ENCODE measurements around the gene TNFRSF1A.

The TNFRSF1A gene

DNA sequence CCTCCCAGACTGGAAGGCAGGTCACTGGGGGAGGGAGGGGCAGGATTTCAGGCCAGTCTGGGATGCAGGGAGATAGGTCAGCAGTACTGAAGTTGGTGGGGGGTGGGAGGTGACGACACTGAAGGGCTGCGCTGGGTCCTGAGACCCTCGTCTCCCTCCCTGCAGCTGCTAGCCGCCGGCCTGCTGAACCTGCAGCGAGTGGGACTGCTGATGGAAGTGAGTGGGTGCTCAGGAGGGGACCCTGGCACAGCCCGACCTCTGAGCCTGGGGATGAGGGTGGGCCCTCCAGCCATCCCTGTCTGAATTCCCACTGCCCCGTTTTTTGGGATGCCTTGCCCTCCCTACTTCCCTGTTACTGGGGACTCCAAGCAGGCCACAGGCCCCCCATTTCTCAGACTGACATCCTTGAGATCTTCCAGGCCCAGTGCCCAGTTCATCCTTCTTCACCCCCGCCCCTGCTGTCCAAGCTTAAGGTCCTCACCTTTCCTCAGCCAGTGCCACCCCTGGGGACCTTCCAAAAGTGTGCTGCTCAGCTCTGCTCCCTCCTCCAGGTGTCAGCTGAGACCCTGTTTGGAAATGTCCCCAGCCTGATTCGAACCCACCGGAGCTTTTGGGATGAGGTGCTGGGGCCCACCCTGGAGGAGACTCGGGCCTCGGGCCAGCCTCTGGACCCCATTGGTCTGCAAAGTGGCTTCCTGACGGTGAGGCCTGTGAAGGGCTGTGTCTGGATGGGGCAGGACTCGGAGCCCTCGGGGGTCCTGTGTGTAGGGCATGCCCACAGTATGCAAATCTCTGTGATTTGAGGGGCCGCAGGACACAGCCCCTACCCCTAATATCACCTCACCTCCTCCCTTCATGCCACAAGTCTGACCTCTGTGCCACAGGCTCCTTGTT, 25.9 kb downstream of the TNFRSF1A start:
- Histone ChIP-seq H3K9me3 (ENCODE audit: insufficient read depth, low read length) (no peaks in the 10 kb centered on the region), H3K9ac (ENCODE audit: low read length) (no peak overlapping the region), H3K27me3 (ENCODE audit: low read depth, low read length) (peaks cover 39% of the 10 kb centered on the region), H3K79me2 (ENCODE audit: low read length) (no peaks in the 10 kb centered on the region), H2AFZ (ENCODE audit: low read depth, low read length) (no peak overlapping the region), H3K4me2 (ENCODE audit: low read length) (no peak overlapping the region), H3K36me3 (replicated peaks; ENCODE audit: low read depth, low read length) (no peaks in the 10 kb centered on the region), H3K4me1 (ENCODE audit: low read length) (peaks cover 8% of the 10 kb centered on the region), H3K4me3 (ENCODE audit: low read length) (no peak overlapping the region), H4K20me1 (ENCODE audit: insufficient read depth, low read length) (no peaks in the 10 kb centered on the region), H3K27ac (ENCODE audit: low read length) (no peak overlapping the region)
- TF ChIP-seq, protein P1, sequence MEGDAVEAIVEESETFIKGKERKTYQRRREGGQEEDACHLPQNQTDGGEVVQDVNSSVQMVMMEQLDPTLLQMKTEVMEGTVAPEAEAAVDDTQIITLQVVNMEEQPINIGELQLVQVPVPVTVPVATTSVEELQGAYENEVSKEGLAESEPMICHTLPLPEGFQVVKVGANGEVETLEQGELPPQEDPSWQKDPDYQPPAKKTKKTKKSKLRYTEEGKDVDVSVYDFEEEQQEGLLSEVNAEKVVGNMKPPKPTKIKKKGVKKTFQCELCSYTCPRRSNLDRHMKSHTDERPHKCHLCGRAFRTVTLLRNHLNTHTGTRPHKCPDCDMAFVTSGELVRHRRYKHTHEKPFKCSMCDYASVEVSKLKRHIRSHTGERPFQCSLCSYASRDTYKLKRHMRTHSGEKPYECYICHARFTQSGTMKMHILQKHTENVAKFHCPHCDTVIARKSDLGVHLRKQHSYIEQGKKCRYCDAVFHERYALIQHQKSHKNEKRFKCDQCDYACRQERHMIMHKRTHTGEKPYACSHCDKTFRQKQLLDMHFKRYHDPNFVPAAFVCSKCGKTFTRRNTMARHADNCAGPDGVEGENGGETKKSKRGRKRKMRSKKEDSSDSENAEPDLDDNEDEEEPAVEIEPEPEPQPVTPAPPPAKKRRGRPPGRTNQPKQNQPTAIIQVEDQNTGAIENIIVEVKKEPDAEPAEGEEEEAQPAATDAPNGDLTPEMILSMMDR (IDR thresholded peaks at IDR 0.05; ENCODE audit: low read depth, low read length): no peak
- no peak for TF ChIP-seq EZH2phosphoT487 (IDR thresholded peaks at IDR 0.05; ENCODE audit: low read depth)

DNA sequence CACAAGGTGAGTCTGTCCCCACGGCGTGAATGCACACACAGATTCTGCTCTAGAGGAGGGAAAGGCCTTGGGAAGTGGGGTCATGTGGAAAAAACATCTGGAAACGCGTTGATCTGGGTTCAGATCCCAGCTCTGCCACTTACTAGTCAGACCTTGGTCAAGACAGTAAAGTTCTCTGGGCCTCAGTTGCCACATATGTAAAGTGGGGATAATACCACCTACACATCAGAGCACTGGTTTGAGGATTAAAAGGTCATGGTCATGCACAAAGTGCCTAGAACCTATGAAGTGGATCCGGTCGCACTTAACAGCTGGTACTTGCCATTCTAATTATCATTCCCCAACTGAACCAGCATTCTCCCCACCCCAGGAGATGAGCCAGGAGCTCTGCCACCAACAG, 26.7 kb downstream of the TNFRSF1A start:
- peaks cover 8% of the 10 kb centered on the region for H3K4me1 ChIP-seq (ENCODE audit: low read length)
- H3K36me3 ChIP-seq (replicated peaks; ENCODE audit: low read depth, low read length): no peaks in the 10 kb centered on the region
- peaks cover 32% of the 10 kb centered on the region for H3K27me3 ChIP-seq (ENCODE audit: low read depth, low read length)
- H2AFZ ChIP-seq (ENCODE audit: low read depth, low read length): no peak overlapping the region
- H3K9ac ChIP-seq (ENCODE audit: low read length): no peak overlapping the region
- H3K79me2 ChIP-seq (ENCODE audit: low read length): no peaks in the 10 kb centered on the region
- H3K4me3 ChIP-seq (ENCODE audit: low read length): no peak overlapping the region
- H3K9me3 ChIP-seq (ENCODE audit: insufficient read depth, low read length): no peaks in the 10 kb centered on the region
- H3K4me2 ChIP-seq (ENCODE audit: low read length): no peak overlapping the region
- H4K20me1 ChIP-seq (ENCODE audit: insufficient read depth, low read length): no peaks in the 10 kb centered on the region
- no peak for TF ChIP-seq EZH2phosphoT487 (IDR thresholded peaks at IDR 0.05; ENCODE audit: low read depth)
- H3K27ac ChIP-seq (ENCODE audit: low read length): no peak overlapping the region

DNA sequence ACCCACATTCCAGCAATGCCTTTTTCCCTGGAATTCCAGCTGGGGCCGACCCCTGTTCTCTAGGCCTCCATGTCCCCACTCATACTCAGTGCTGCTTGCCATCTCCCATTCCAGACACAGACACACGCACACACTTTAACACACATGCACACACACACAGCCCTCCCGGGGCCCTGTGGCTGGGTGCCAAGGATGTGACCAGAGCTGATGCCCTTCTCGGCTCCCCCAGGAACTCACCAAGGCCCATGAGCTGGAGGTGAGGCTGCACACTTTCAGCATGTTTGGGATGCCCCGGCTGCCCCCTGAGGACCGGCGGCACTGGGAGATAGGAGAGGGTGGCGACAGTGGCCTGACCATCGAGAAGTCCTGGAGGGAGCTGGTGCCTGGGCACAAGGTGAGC, 27.1 kb downstream of the TNFRSF1A start:
- H3K27me3 ChIP-seq (ENCODE audit: low read depth, low read length): peaks cover 27% of the 10 kb centered on the region
- no peaks in the 10 kb centered on the region for H4K20me1 ChIP-seq (ENCODE audit: insufficient read depth, low read length)
- TF ChIP-seq, protein P1 (IDR thresholded peaks at IDR 0.05; ENCODE audit: low read depth, low read length): no peak
- no peak for TF ChIP-seq EZH2phosphoT487 (IDR thresholded peaks at IDR 0.05; ENCODE audit: low read depth)
- no peak overlapping the region for H3K4me2 ChIP-seq (ENCODE audit: low read length)
- H3K9ac ChIP-seq (ENCODE audit: low read length): no peak overlapping the region
- H3K9me3 ChIP-seq (ENCODE audit: insufficient read depth, low read length): no peaks in the 10 kb centered on the region
- no peak overlapping the region for H2AFZ ChIP-seq (ENCODE audit: low read depth, low read length)
- H3K4me1 ChIP-seq (ENCODE audit: low read length): peaks cover 8% of the 10 kb centered on the region
- no peaks in the 10 kb centered on the region for H3K36me3 ChIP-seq (replicated peaks; ENCODE audit: low read depth, low read length)
- no peaks in the 10 kb centered on the region for H3K79me2 ChIP-seq (ENCODE audit: low read length)
- no peak overlapping the region for H3K27ac ChIP-seq (ENCODE audit: low read length)
- no peak overlapping the region for H3K4me3 ChIP-seq (ENCODE audit: low read length)

DNA sequence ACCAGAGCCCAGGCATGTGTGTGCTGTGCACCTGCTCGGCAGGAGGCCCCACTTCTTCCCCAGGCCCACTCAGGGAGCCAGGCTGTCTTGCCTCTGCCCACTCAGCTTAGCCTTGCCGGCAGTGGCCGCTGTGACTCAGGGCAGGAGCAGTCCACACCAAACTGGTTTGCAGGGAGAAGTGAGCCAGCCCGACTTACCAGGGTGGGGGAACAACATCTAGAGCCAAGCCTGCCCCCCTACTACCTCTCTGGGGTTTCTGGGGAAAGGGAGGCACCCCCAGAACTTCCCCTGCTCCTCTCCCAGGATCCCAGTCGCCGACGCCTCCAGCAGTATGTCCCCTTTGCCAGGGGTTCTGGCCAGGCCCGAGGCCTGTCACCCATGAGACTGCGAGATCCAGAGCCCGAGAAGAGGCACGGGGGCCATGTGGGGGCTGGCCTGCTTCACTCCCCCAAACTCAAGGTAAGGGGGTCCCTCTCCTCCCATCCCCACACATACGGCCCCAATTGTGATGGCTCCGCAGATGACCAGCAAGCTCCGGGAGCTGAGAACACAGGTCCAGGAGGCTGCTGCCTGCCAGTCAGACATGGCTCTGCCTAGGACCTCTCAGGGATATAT, 28.4 kb downstream of the TNFRSF1A start:
- H3K9me3 ChIP-seq (ENCODE audit: insufficient read depth, low read length): no peaks in the 10 kb centered on the region
- no peaks in the 10 kb centered on the region for H3K36me3 ChIP-seq (replicated peaks; ENCODE audit: low read depth, low read length)
- H3K9ac ChIP-seq (ENCODE audit: low read length): no peak overlapping the region
- H3K4me1 ChIP-seq (ENCODE audit: low read length): peaks cover 8% of the 10 kb centered on the region
- no peak overlapping the region for H3K4me3 ChIP-seq (ENCODE audit: low read length)
- H2AFZ ChIP-seq (ENCODE audit: low read depth, low read length): no peak overlapping the region
- no peak overlapping the region for H3K4me2 ChIP-seq (ENCODE audit: low read length)
- no peak overlapping the region for H3K27ac ChIP-seq (ENCODE audit: low read length)
- TF ChIP-seq EZH2phosphoT487 (IDR thresholded peaks at IDR 0.05; ENCODE audit: low read depth): no peak
- TF ChIP-seq, protein P1 (IDR thresholded peaks at IDR 0.05; ENCODE audit: low read depth, low read length): no peak
- no peaks in the 10 kb centered on the region for H3K79me2 ChIP-seq (ENCODE audit: low read length)
- peaks cover 22% of the 10 kb centered on the region for H3K27me3 ChIP-seq (ENCODE audit: low read depth, low read length)
- H4K20me1 ChIP-seq (ENCODE audit: insufficient read depth, low read length): no peaks in the 10 kb centered on the region
